ENCODE data around the gene DIPK1C.

DIPK1C gene

GRCh38 chr18:74447404-74448152, 9.5 kb downstream of the DIPK1C start:
- DNase-seq = no peak

GRCh38 chr18:74446631-74447403, 10.3 kb downstream of the DIPK1C start:
- DNase-seq = no peak

GRCh38 chr18:74446178-74446577, 10.9 kb downstream of the DIPK1C start:
- DNase-seq = no peak

- DNase-seq = no peak
These were observed 11.5 kb downstream of the DIPK1C start for GRCh38 chr18:74445585-74445984.

- DNase-seq = no peak
These were observed 13.0 kb downstream of the DIPK1C start for GRCh38 chr18:74444104-74444503.

- no peak for DNase-seq
These were observed 16.2 kb downstream of the DIPK1C start for GRCh38 chr18:74440808-74441427.

- DNase-seq = no peak
These were observed 19.0 kb downstream of the DIPK1C start for GRCh38 chr18:74438091-74438490.

- DNase-seq = no peak
These were observed 20.8 kb downstream of the DIPK1C start for GRCh38 chr18:74436158-74436769.

GRCh38 chr18:74435740-74436139, 21.4 kb downstream of the DIPK1C start:
- no peak for DNase-seq

- DNase-seq = no peak
These were observed 22.6 kb downstream of the DIPK1C start for GRCh38 chr18:74434466-74434865.

- no peak for DNase-seq
These were observed 26.1 kb downstream of the DIPK1C start for GRCh38 chr18:74430806-74431571.

GRCh38 chr18:74430231-74430630, 26.9 kb downstream of the DIPK1C start:
- DNase-seq = no peak

GRCh38 chr18:74429096-74429495, 28.0 kb downstream of the DIPK1C start:
- DNase-seq = no peak

- DNase-seq = no peak
These were observed 29.5 kb downstream of the DIPK1C start for GRCh38 chr18:74427442-74428112.

GRCh38 chr18:74425876-74426275, 31.2 kb downstream of the DIPK1C start:
- no peak for DNase-seq

- DNase-seq = no peak
These were observed 31.9 kb downstream of the DIPK1C start for GRCh38 chr18:74425161-74425560.

GRCh38 chr18:74422541-74422940, 34.6 kb downstream of the DIPK1C start:
- no peak for DNase-seq

GRCh38 chr18:74420926-74421325, 36.2 kb downstream of the DIPK1C start:
- no peak for DNase-seq

GRCh38 chr18:74420481-74420880, 36.6 kb downstream of the DIPK1C start:
- DNase-seq = no peak

- no peak for DNase-seq
These were observed 37.3 kb downstream of the DIPK1C start for GRCh38 chr18:74419761-74420160.

- DNase-seq = no peak
These were observed 39.1 kb downstream of the DIPK1C start for GRCh38 chr18:74418023-74418422.

GRCh38 chr18:74416124-74416523, 41.0 kb downstream of the DIPK1C start:
- no peak for DNase-seq
